Testis (tissue), 3 donors: ENCODE measurements around the gene TACSTD2. TPM values are rescaled to one million over a fixed set of nuclear protein-coding genes. Genes with fewer than 3 reads are reported as not detected.
"Not testable (repeated sequence)": the region's sequence is repeated elsewhere in the genome, so short reads cannot be mapped to it uniquely, and the experiment has no call there.

ENCODE experiments used
- DNase-seq: peaks from one replicate; pipeline ENCODE4 v3.0.0-alpha.2; 2019
- H3K27ac ChIP-seq, 2 donors: fragments of 200-600 bp; sonication (generic); one replicate each; pipeline ENCODE4 v1.5.1; 2019
- H3K27me3 ChIP-seq: fragments of 200-600 bp; sonication (generic); one replicate; pipeline ENCODE4 v1.5.1; 2019
- H3K36me3 ChIP-seq: fragments of 200-600 bp; sonication (generic); one replicate; pipeline ENCODE4 v1.5.1; 2017; ENCODE audit warnings: low read depth; ENCODE audit errors: missing control alignments
- H3K4me1 ChIP-seq: fragments of 200-600 bp; sonication (generic); one replicate; pipeline ENCODE4 v1.5.1; 2019
- H3K4me3 ChIP-seq, 2 donors: fragments of 200-600 bp; sonication (generic); one replicate each; pipeline ENCODE4 v1.5.1; 2017 to 2019
- H3K9me3 ChIP-seq: fragments of 200-600 bp; sonication (generic); one replicate; pipeline ENCODE4 v1.5.1; 2017
- CTCF ChIP-seq, 3 experiments: fragments of 450-650 bp in 2 of 3; fragments of 200-600 bp in 1 of 3; sonication (generic) in 1 of 3; IDR thresholded peaks; one replicate each; pipeline ENCODE4 v1.5.1; 2016 to 2019; ENCODE audit warnings: antibody characterized with exemption in 3 of 3, mild to moderate bottlenecking in 2 of 3, moderate library complexity in 1 of 3
- POLR2A ChIP-seq: fragments of 450-650 bp; IDR thresholded peaks from one replicate; pipeline ENCODE4 v1.6.1; 2017; ENCODE audit warnings: antibody characterized with exemption, mild to moderate bottlenecking, moderate library complexity
- WGBS, 2 donors: methylation state at CpG; one replicate each; pipeline ENCODE4 v1.1.5; 2018; 5-methylcytosine and 5-hydroxymethylcytosine counted together
- intact Hi-C: fragments of 100-400 bp; cut with DNase I; formaldehyde crosslinking; loops from one replicate; pipeline ENCODE4 v1.15.1; 2023; ENCODE audit warnings: low total_unique reads
- polyA plus RNA-seq: library from polyadenylated mRNA; stranded (reverse); fragments of 350-450 nt; fragmentation: Illumina TruSeq; extraction: RNeasy Lipid Tissue Mini Kit (QIAGEN cat#74804); gene quantifications from one replicate; pipeline ENCODE4 v1.2.3, GENCODE V29; 2014; ENCODE audit warnings: low read depth, low replicate concordance; ENCODE audit not compliant: insufficient read depth
- total RNA-seq, 2 donors: library from RNA; depleted of rRNA; stranded (reverse); fragments of >200 nt; gene quantifications; one replicate each; pipeline ENCODE4 v1.2.3, GENCODE V29; 2016

TACSTD2 gene
- total and polyA plus RNA-seq, 3 donors from 2014 or later = 0.87 to 1.2 (median 0.93) TPM

- intact Hi-C loops = no loop called here
- DNase-seq = no peak
- TF ChIP-seq POLR2A (no peak), CTCF (IDR thresholded peaks at IDR 0.05) (no peak)
- H3K27ac ChIP-seq = no peak overlapping the region
- H3K27me3 ChIP-seq = no peaks in the 10 kb centered on the region
- H3K36me3 ChIP-seq = no peaks in the 10 kb centered on the region
- no peak overlapping the region for H3K4me3 ChIP-seq
- H3K4me1 ChIP-seq = no peaks in the 10 kb centered on the region
- WGBS, 2 donors = 82 to 86% methylated on average over 6 of the region's 6 CpGs
- H3K9me3 ChIP-seq = no peaks in the 10 kb centered on the region
Observed at GRCh38 chr1:58561633-58562032, 15.4 kb downstream of the TACSTD2 start.

GRCh38 chr1:58555393-58555792 lies 21.7 kb downstream of the TACSTD2 start:
- 95 to 96% methylated on average over 1 of the region's 1 CpG for WGBS, 2 donors
- intact Hi-C loops = no loop called here
- DNase-seq = no peak

GRCh38 chr1:58551186-58552140 lies 25.6 kb downstream of the TACSTD2 start:
- no peaks in the 10 kb centered on the region for H3K36me3 ChIP-seq
- peaks cover 7% of the 10 kb centered on the region for H3K4me1 ChIP-seq
- H3K27me3 ChIP-seq = no peaks in the 10 kb centered on the region
- WGBS, 2 donors = 44 to 59% methylated on average over 8 to 9 of the region's 9 CpGs
- intact Hi-C loops = no loop called here
- DNase-seq = no peak
- H3K4me3 ChIP-seq = no peak overlapping the region
- TF ChIP-seq CTCF (IDR thresholded peaks at IDR 0.05) (no peak), POLR2A (no peak)
- H3K9me3 ChIP-seq = no peaks in the 10 kb centered on the region
- no peak overlapping the region for H3K27ac ChIP-seq

More at GRCh38 chr1:58555393-58555792, 21.7 kb downstream of the TACSTD2 start:
- Histone ChIP-seq H3K27ac (no peak overlapping the region), H3K4me3 (no peak overlapping the region), H3K27me3 (no peaks in the 10 kb centered on the region), H3K9me3 (no peaks in the 10 kb centered on the region), H3K4me1 (peaks cover 7% of the 10 kb centered on the region), H3K36me3 (no peaks in the 10 kb centered on the region)
- TF ChIP-seq CTCF (IDR thresholded peaks at IDR 0.05) (no peak), POLR2A (no peak)

GRCh38 chr1:58549291-58549690 lies 27.8 kb downstream of the TACSTD2 start:
- intact Hi-C loops, DNase-seq, H3K36me3 ChIP-seq, H3K27me3 ChIP-seq, H3K4me3 ChIP-seq, H3K9me3 ChIP-seq, H3K27ac ChIP-seq: not testable (repeated sequence)
- peaks cover 15% of the 10 kb centered on the region for H3K4me1 ChIP-seq
- 49 to 60% methylated on average over 6 of the region's 6 CpGs for WGBS, 2 donors

- Histone ChIP-seq H3K9me3 (no peaks in the 10 kb centered on the region), H3K27ac (no peak overlapping the region), H3K27me3 (no peaks in the 10 kb centered on the region), H3K36me3 (no peaks in the 10 kb centered on the region), H3K4me3 (no peak overlapping the region), H3K4me1 (peaks cover 15% of the 10 kb centered on the region)
- no peak for DNase-seq
- 88 to 92% methylated on average over 2 of the region's 2 CpGs for WGBS, 2 donors
- no peak for TF ChIP-seq CTCF (IDR thresholded peaks at IDR 0.05)
- no peak for TF ChIP-seq POLR2A
- intact Hi-C loops = no loop called here
Observed at GRCh38 chr1:58548371-58548770, 28.7 kb downstream of the TACSTD2 start.
